NCI-H187 (cell line): Measurements from ENCODE around the gene DRAM1.
A peak's percentile ranks its signal among the peaks of the same experiment; 100 is the strongest.

ENCODE experiments used
- DNase-seq, 2 experiments: peaks; one replicate each; lab custom pipeline; 2025; lab: John Stamatoyannopoulos, UW

Gene DRAM1

GRCh38 chr12:101941306-101942249 lies 64.2 kb downstream of the DRAM1 start:
- no peak for DNase-seq

- no peak for DNase-seq
Observed at GRCh38 chr12:101942250-101942605, 64.8 kb downstream of the DRAM1 start.

DNA sequence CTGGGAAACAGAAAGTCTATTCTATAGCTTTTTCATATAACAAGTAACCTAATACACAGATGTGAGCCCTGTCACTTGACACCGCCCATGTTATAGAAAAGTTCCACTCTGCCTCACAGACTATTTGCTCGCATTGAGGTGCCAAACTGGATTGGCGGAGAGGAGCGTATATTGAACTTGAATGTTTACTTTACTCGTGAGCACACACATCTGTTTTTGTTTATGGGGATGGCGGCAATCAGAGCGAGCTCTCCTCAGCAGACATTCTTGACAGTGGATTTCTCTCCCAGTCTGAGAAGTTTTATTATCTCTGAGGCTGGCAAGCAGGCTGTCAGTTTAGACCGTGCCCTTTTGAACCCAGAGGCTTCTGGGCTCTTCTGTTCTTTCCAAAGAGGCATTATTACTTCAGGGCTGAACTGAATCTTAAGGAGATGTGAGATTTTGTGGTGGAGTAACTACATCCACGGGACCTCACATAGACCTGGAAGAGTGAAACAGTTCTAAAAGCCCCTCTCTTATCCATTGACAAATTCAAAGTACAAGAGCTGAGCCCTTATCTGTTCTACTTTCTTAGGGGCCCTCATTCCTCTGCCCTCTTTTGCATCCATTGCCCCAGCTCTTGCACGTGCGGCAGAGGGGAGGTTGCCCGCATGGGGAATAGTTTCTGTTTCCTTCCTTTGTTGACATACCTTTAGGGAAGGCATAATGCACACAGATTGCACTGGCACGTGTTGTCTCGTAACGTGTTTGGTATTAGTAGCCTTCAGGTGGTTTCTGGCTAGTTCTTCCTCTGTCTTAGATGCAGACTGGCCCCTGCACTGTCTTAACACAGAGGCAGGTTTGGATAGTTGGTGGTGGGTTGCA lies 68.2 kb downstream of the DRAM1 start:
- peak in 1 of 2 experiments; percentile 9 for DNase-seq

DNA sequence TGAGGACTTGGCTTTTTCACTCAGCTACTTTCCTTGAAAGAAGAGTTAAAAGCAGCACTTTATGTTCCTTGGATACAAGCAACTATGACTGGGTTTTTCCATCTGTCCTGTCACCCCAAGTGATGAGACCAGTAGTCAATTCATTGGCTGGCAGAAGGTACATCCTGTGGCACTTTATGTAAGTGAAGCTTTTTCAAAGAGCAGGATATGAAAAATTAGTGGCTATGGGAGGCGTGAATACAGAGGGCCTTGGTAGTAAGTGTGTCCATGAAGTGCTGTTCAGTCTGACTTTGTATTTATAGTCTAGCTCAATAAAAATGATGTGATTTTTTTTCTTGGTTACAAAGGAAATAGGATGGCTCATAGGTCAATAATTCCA lies 68.8 kb downstream of the DRAM1 start:
- no peak for DNase-seq

- DNase-seq: no peak
Observed at GRCh38 chr12:101947316-101947715, 69.9 kb downstream of the DRAM1 start.

DNA sequence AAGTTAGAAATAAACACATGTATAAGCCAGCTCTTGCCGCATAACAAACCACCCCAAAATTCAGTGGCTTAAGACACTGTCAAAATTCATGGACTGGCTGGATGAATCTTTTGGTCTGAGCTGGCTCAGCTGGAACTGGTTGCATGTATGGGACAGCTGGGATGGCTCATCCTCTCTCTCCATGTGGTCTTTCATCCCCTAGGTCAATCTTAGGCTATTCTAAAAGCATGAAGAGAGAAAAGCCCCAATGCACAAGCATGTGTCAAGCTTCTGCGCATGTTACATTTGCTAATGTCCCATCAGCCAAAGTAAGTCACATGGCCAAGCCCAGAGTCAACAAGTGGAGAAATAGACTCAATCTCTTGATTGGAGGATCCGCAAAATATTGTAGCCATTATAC lies 71.0 kb downstream of the DRAM1 start:
- DNase-seq: no peak

- no peak for DNase-seq
Observed at GRCh38 chr12:101951002-101951670, 73.8 kb downstream of the DRAM1 start.

GRCh38 chr12:101954113-101954512 lies 76.7 kb downstream of the DRAM1 start:
- no peak for DNase-seq

GRCh38 chr12:101954676-101955075 lies 77.3 kb downstream of the DRAM1 start:
- DNase-seq: no peak

GRCh38 chr12:101957252-101957959 lies 80.0 kb downstream of the DRAM1 start:
- DNase-seq: no peak

GRCh38 chr12:101959607-101960006 lies 82.2 kb downstream of the DRAM1 start:
- no peak for DNase-seq

GRCh38 chr12:101962486-101962885 lies 85.1 kb downstream of the DRAM1 start:
- no peak for DNase-seq

DNA sequence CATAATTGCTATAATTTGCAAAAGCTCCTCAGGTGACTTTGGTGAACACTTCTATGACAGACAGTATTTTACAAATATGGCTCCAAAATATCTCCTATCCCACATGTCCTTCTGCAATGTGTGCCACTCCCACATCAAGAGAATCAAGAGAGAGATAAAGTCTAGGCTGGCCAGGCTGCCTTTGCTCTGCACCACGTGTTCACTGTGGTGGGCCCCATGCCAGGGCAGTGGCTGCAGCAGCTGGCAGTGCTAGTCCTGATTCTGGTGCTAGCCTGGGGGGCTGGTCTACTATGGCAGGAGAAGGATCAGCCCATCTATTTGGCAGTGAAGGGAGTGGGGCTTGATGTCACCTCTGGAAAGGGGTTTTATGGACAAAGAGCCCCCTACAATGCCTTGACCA lies 86.3 kb downstream of the DRAM1 start:
- DNase-seq: no peak

GRCh38 chr12:101966496-101966895 lies 89.1 kb downstream of the DRAM1 start:
- DNase-seq: no peak

DNA sequence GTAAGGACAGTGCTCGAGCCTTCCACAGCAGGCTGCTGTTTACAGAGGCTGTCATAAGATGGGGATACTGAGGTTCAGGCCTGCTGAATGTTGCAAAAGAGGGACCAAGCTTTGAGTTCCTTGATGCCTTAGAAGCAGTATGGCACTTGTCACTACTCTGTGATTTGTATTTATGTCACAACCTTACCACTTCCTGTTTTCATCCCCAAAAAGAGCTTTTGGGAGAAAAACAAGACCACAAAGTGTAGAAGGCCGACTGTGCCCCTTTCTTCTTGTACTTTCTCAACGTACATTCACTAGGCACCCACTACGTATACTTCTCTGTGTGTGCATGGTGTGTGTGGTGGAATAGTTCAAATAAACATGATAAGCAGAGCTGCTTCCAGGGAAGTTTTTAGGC lies 90.1 kb downstream of the DRAM1 start:
- DNase-seq: no peak

GRCh38 chr12:101968770-101969169 lies 91.4 kb downstream of the DRAM1 start:
- no peak for DNase-seq
